Lower lobe of right lung (tissue), 2 donors: ENCODE measurements around the gene WNT4. TPM values are rescaled to one million over a fixed set of nuclear protein-coding genes. Genes with fewer than 3 reads are reported as not detected.

Experiments used
- ATAC-seq, 2 donors: fragments of 200-7000 bp; cut with Tn5 transposase; one replicate each; pipeline ENCODE4 v1.9.1; 2020 to 2022; ENCODE audit warnings: mild to moderate bottlenecking in 2 of 2, moderate library complexity in 2 of 2
- DNase-seq: peaks from one replicate; pipeline ENCODE4 v3.0.0-alpha.2; 2020
- H3K27ac ChIP-seq: fragments of 200-600 bp; one replicate; pipeline ENCODE4 v1.8.0; 2022
- H3K27me3 ChIP-seq: fragments of 200-600 bp; one replicate; pipeline ENCODE4 v1.8.0; 2022; ENCODE audit warnings: low read depth
- H3K36me3 ChIP-seq: fragments of 200-600 bp; one replicate; pipeline ENCODE4 v1.8.0; 2022; ENCODE audit warnings: mild to moderate bottlenecking
- H3K4me1 ChIP-seq: fragments of 200-600 bp; one replicate; pipeline ENCODE4 v1.8.0; 2022
- H3K4me3 ChIP-seq: fragments of 200-600 bp; one replicate; pipeline ENCODE4 v1.8.0; 2022; ENCODE audit warnings: mild to moderate bottlenecking
- H3K9me3 ChIP-seq: fragments of 200-600 bp; one replicate; pipeline ENCODE4 v1.8.0; 2022
- CTCF ChIP-seq: fragments of 200-600 bp; IDR thresholded peaks from one replicate; pipeline ENCODE4 v1.8.0; 2022; ENCODE audit warnings: antibody characterized with exemption, mild to moderate bottlenecking
- intact Hi-C: fragments of 100-400 bp; cut with DNase I; formaldehyde crosslinking; loops from one replicate; pipeline ENCODE4 v1.11.0; 2022
- total RNA-seq: library from RNA; stranded (reverse); fragmentation: NEBNext Ultra II Directional; extraction: Animal tissue kit (Norgen Biotek cat#: 25700); gene quantifications from one replicate; pipeline ENCODE4 v1.2.1, GENCODE V29; 2021
- donor health status: DM: no; HTN: yes; CAD: no; lungs with severe emphysema.

Gene WNT4
- total RNA-seq, 1 donor from 2014 or later: 3.8 TPM

- ATAC-seq (no peak), DNase-seq (no peak)
- TF ChIP-seq CTCF: no peak
- no peaks in the 10 kb centered on the region for H3K4me1 ChIP-seq
- H3K27me3 ChIP-seq: no peaks in the 10 kb centered on the region
- H3K4me3 ChIP-seq: no peak overlapping the region
- H3K9me3 ChIP-seq: no peaks in the 10 kb centered on the region
- no peak overlapping the region for H3K27ac ChIP-seq
- no peaks in the 10 kb centered on the region for H3K36me3 ChIP-seq
- intact Hi-C loops: no loop called here
Measured at GRCh38 chr1:22154626-22155025, 11.7 kb upstream of the WNT4 start.

- Histone ChIP-seq H3K4me3 (no peak overlapping the region), H3K4me1 (no peaks in the 10 kb centered on the region), H3K9me3 (no peaks in the 10 kb centered on the region), H3K27ac (no peak overlapping the region), H3K27me3 (no peaks in the 10 kb centered on the region), H3K36me3 (no peaks in the 10 kb centered on the region)
- intact Hi-C loops: no loop called here
- TF ChIP-seq CTCF: no peak
- ATAC-seq (no peak), DNase-seq (no peak)
Measured at GRCh38 chr1:22153660-22154437, 11.0 kb upstream of the WNT4 start.

- no peaks in the 10 kb centered on the region for H3K9me3 ChIP-seq
- no peaks in the 10 kb centered on the region for H3K36me3 ChIP-seq
- H3K27ac ChIP-seq: no peak overlapping the region
- H3K4me3 ChIP-seq: no peak overlapping the region
- peaks cover 4% of the 10 kb centered on the region for H3K27me3 ChIP-seq
- intact Hi-C loops: no loop called here
- ATAC-seq: no peak
- no peaks in the 10 kb centered on the region for H3K4me1 ChIP-seq
- TF ChIP-seq CTCF: no peak
- no peak for DNase-seq
Measured at GRCh38 chr1:22150923-22151322, 8.0 kb upstream of the WNT4 start.

- Histone ChIP-seq H3K4me1 (peaks cover 18% of the 10 kb centered on the region), H3K9me3 (no peaks in the 10 kb centered on the region), H3K27me3 (peaks cover 46% of the 10 kb centered on the region), H3K27ac (no peak overlapping the region), H3K36me3 (no peaks in the 10 kb centered on the region), H3K4me3 (peak overlapping the region; percentile 60)
- ATAC-seq (peak; percentile 45 to 62), DNase-seq (no peak)
- intact Hi-C loops: no loop called here
- no peak for TF ChIP-seq CTCF
Measured at GRCh38 chr1:22142315-22143064, 407 bp downstream of the WNT4 start.

- no peak overlapping the region for H3K27ac ChIP-seq
- no peak for TF ChIP-seq CTCF
- no peaks in the 10 kb centered on the region for H3K9me3 ChIP-seq
- intact Hi-C loops: no loop called here
- peak overlapping the region; percentile 60 for H3K4me3 ChIP-seq
- H3K27me3 ChIP-seq: peaks cover 46% of the 10 kb centered on the region
- DNase-seq: no peak
- peaks cover 18% of the 10 kb centered on the region for H3K4me1 ChIP-seq
- ATAC-seq: peak; percentile 5 to 23
- H3K36me3 ChIP-seq: no peaks in the 10 kb centered on the region
Measured at GRCh38 chr1:22141554-22142314, 1.2 kb downstream of the WNT4 start.
